GM06990 (cell line): Measurements from ENCODE around the gene BIRC6.
"Not testable (repeated sequence)": the region's sequence is repeated elsewhere in the genome, so short reads cannot be mapped to it uniquely, and the experiment has no call there.

Experiments
- DNase-seq: peaks from one replicate; pipeline ENCODE4 v3.0.0-alpha.2; 2011; ENCODE audit not compliant: insufficient read length; ENCODE audit errors: extremely low read depth
- H3K27me3 ChIP-seq: replicated peaks from 2 replicates; pipeline ENCODE4 v1.6.0; 2011; ENCODE audit warnings: low read length; ENCODE audit not compliant: control insufficient read depth, insufficient read depth
- H3K36me3 ChIP-seq: 2 replicates; pipeline ENCODE4 v1.5.1; 2011; ENCODE audit warnings: low read length; ENCODE audit not compliant: control insufficient read depth, insufficient read depth
- H3K4me3 ChIP-seq: replicated peaks from 2 replicates; pipeline ENCODE4 v1.5.1; 2011; ENCODE audit warnings: low read depth, mild to moderate bottlenecking, control low read depth, low read length
- TF ChIP-seq, protein P1 (sequence below): IDR thresholded peaks from 2 replicates; pipeline ENCODE4 v1.5.1; 2011; ENCODE audit warnings: low read length, control low read depth, mild to moderate bottlenecking, inconsistent platforms; ENCODE audit not compliant: insufficient read depth, poor library complexity, severe bottlenecking

The BIRC6 gene

GRCh38 chr2:32452338-32453064 lies 95.7 kb downstream of the BIRC6 start:
- Histone ChIP-seq H3K4me3 (no peak overlapping the region), H3K27me3 (no peaks in the 10 kb centered on the region), H3K36me3 (peaks cover 1% of the 10 kb centered on the region; the same call in 1 of the 2 replicates)
- TF ChIP-seq, protein P1, sequence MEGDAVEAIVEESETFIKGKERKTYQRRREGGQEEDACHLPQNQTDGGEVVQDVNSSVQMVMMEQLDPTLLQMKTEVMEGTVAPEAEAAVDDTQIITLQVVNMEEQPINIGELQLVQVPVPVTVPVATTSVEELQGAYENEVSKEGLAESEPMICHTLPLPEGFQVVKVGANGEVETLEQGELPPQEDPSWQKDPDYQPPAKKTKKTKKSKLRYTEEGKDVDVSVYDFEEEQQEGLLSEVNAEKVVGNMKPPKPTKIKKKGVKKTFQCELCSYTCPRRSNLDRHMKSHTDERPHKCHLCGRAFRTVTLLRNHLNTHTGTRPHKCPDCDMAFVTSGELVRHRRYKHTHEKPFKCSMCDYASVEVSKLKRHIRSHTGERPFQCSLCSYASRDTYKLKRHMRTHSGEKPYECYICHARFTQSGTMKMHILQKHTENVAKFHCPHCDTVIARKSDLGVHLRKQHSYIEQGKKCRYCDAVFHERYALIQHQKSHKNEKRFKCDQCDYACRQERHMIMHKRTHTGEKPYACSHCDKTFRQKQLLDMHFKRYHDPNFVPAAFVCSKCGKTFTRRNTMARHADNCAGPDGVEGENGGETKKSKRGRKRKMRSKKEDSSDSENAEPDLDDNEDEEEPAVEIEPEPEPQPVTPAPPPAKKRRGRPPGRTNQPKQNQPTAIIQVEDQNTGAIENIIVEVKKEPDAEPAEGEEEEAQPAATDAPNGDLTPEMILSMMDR: no peak
- DNase-seq: no peak

DNA sequence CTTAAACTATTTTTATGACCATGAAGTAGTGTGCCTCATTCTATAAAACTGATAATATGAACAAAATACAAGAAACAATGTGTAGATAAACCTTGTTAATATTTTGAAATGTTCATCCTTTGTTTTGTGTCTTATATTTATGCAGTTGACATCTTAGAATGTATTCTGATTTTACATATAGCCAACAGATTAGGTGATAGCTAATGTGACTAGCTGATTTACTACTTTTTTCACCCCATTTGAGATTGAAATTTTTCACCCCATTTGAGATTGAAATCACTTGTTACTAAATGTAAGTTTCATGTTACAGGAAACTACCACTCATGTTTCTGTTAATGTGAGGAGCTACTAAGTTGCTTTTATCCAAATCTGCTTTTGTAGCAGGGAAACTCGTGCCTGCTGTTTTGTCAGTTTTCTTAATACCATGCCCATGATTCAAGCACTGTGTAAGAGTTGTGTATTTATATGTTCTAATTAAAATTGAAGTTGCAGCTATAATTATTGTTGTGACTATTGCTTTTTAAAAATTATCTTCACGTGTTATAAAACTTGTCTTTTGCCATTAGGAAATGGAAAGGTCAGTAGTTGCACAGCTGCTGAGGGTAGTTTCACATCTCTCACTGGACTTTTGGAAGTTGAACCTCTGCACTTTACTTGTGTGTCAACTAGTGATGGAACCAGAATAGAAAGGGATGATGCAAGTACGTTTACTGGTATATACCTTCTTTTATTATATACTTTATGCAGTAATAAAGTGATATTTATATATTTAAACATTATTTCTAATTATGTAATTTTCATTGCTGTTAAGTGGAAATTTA lies 96.6 kb downstream of the BIRC6 start:
- Histone ChIP-seq H3K4me3 (no peak overlapping the region), H3K27me3 (no peaks in the 10 kb centered on the region), H3K36me3 (peaks cover 1% of the 10 kb centered on the region; the same call in 1 of the 2 replicates)
- TF ChIP-seq, protein P1: no peak
- DNase-seq: no peak

- TF ChIP-seq, protein P1: no peak
- DNase-seq: no peak
- Histone ChIP-seq H3K4me3 (no peak overlapping the region), H3K27me3 (no peaks in the 10 kb centered on the region), H3K36me3 (no peaks in the 10 kb centered on the region)
Measured at GRCh38 chr2:32455816-32456215, 99.0 kb downstream of the BIRC6 start.

DNA sequence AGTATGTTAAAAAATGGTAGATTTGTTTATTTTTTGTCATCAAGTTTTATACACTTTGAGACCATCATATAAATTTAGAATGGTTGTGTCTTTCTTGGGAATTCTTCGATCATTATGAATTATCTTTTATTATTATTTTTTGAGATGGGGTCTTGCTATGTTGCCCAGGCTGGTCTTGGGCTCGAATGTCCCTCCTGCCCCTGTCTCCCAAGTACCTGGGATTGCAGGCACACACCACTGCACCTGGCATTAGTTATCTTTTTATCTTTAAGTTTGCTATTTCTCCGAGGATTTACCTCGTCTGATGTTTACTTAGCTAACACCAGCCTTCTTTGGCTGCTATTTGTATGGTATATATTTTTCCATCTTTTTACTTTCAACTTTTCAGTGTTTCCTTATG lies 100.0 kb downstream of the BIRC6 start:
- H3K36me3 ChIP-seq: no peaks in the 10 kb centered on the region
- TF ChIP-seq, protein P1: no peak
- H3K27me3 ChIP-seq: no peaks in the 10 kb centered on the region
- no peak overlapping the region for H3K4me3 ChIP-seq
- DNase-seq: no peak

DNA sequence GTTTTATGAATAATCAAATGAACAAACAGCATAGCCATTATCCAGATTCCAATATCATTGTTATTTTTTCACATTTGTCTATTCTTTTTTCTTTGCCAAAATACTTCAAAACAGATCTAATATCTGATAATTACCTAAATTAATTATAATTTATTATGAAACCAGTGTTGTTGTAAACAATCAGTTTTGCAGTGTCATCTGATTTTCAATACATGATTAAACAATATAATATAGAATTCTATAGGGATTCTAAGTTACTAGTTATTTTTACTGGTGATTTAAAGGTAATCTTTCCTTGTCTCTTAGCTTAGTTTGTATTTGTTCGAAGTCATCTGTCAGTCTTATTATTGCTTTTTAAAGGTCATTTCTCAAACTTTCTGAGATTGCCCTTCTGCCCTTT lies 101.0 kb downstream of the BIRC6 start:
- DNase-seq: no peak

DNA sequence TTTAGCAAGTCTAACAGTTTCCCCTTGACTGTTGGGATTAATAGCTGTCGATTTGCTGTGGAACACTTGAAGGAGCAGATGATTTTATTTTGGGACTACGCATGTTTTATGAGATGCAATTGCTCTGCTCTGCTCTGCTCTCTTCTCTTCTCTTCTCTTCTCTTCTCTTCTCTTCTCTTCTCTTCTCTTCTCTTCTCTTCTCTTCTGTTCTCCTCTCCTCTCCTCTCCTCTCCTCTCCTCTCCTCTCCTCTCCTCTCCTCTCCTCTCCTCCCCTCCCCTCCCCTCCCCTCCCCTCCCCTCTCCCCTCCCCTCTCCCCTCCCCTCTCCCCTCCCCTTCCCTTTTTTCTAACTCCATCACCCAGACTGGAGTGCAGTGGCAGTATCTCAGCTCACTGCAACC lies 104.0 kb downstream of the BIRC6 start:
- H3K36me3 ChIP-seq, H3K4me3 ChIP-seq, H3K27me3 ChIP-seq, DNase-seq: not testable (repeated sequence)

More for the DNA sequence above, 101.0 kb downstream of the BIRC6 start:
- H3K36me3 ChIP-seq: no peaks in the 10 kb centered on the region
- no peaks in the 10 kb centered on the region for H3K27me3 ChIP-seq
- no peak overlapping the region for H3K4me3 ChIP-seq
- TF ChIP-seq, protein P1: no peak
